ENCODE measurements around the gene GPR17. TPM values are rescaled to one million over a fixed set of nuclear protein-coding genes. Genes with fewer than 3 reads are reported as not detected.

The GPR17 gene
- total and polyA plus RNA-seq, 12 donors, result 0.22 to 16.5 (median 0.46) TPM; not detected in 4

DNA sequence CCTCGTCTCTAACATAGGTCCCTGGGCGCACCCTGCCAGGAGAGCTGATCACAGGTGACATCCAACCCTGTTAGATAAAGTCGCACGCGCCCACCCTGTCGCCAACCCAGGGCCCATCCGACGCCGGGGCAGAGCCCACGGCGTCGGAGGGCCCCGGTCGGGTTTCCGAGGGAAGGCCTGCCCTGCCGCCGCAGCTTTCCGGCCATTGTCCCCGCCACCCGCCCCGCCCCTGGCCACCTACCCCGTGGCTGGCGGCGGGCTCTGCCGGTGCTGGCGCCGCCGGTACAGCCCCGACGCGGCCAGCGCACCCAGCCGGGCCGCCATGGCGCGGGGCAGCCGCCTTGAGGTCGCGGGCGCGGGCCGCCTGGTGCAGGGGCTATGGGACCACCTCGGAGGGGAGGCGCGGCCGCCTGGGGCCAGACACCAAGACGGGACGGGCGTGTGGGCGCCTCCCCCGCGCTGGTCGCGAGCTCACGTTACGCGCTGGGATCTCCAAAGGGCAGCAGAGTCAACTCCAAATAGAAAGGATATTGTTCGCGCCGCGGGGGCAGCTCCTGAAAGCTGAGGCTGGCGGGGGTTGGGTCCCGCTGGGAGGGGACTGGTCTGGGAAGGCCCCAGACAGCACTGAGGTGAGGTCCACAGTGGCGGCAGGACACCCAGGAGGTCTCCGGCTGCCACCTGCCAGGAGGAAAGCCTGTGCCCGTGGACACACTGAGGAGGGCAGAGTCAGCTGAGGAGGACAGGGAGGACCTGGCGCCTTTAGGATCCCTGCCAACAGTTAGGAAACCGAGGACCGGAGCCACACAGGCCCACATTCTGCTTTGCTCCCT, 18.3 kb downstream of the GPR17 start:
- peaks cover 0 to 15% (median 0%) of the 10 kb centered on the region in 9 donors for H3K36me3 ChIP-seq
- ATAC-seq, result peak; percentile 9 to 63 (median 32)
- 8 to 16% methylated on average over 66 to 69 of the region's 69 CpGs for WGBS, 2 donors
- TF ChIP-seq, protein P1, sequence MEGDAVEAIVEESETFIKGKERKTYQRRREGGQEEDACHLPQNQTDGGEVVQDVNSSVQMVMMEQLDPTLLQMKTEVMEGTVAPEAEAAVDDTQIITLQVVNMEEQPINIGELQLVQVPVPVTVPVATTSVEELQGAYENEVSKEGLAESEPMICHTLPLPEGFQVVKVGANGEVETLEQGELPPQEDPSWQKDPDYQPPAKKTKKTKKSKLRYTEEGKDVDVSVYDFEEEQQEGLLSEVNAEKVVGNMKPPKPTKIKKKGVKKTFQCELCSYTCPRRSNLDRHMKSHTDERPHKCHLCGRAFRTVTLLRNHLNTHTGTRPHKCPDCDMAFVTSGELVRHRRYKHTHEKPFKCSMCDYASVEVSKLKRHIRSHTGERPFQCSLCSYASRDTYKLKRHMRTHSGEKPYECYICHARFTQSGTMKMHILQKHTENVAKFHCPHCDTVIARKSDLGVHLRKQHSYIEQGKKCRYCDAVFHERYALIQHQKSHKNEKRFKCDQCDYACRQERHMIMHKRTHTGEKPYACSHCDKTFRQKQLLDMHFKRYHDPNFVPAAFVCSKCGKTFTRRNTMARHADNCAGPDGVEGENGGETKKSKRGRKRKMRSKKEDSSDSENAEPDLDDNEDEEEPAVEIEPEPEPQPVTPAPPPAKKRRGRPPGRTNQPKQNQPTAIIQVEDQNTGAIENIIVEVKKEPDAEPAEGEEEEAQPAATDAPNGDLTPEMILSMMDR (IDR thresholded peaks at IDR 0.05), result no peak
- DNase-seq, result peak; percentile 53 to 63
- H3K9me3 ChIP-seq, result peaks cover 0 to 9% (median 0%) of the 10 kb centered on the region in 11 donors
- intact Hi-C loops (cut with DNase I), result no loop called here
- peaks cover 0 to 35% (median 0%) of the 10 kb centered on the region in 7 donors for H3K27me3 ChIP-seq
- H3K4me1 ChIP-seq, result peaks cover 51 to 97% (median 86%) of the 10 kb centered on the region in 9 donors
- H3K27ac ChIP-seq, result peak overlapping the region; percentile 77 to 96 (median 88)
- peak overlapping the region in 9 of 10 donors; percentile 28 to 55 (median 40) for H3K4me3 ChIP-seq

DNA sequence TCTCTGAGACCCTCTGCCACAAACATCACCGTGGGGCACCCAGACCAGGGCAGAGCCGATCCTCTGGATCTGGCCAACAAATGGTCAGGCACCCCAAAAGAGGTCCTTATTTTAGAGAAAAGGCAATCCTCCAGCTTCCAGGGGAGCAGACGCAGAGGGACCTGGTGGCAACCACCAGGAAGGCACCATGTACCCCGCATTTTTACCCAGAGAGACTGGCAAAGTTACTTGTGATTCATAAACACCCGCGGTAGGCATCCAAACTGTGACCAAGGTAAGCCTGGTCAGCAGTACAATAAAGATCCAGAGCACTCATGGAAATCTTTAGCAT, 18.9 kb downstream of the GPR17 start:
- peaks cover 47 to 97% (median 86%) of the 10 kb centered on the region in 9 donors for H3K4me1 ChIP-seq
- peaks cover 0 to 15% (median 0%) of the 10 kb centered on the region in 9 donors for H3K36me3 ChIP-seq
- intact Hi-C loops (cut with DNase I), result no loop called here
- ATAC-seq, result no peak
- peak overlapping the region in 9 of 10 donors; percentile 28 to 55 (median 40) for H3K4me3 ChIP-seq
- DNase-seq, result no peak
- TF ChIP-seq, protein P1 (IDR thresholded peaks at IDR 0.05), result no peak
- peak overlapping the region; percentile 77 to 96 (median 88) for H3K27ac ChIP-seq
- WGBS, 2 donors, result 64 to 71% methylated on average over 6 of the region's 6 CpGs
- H3K27me3 ChIP-seq, result peaks cover 0 to 35% (median 0%) of the 10 kb centered on the region in 7 donors
- H3K9me3 ChIP-seq, result peaks cover 0 to 9% (median 0%) of the 10 kb centered on the region in 11 donors

DNA sequence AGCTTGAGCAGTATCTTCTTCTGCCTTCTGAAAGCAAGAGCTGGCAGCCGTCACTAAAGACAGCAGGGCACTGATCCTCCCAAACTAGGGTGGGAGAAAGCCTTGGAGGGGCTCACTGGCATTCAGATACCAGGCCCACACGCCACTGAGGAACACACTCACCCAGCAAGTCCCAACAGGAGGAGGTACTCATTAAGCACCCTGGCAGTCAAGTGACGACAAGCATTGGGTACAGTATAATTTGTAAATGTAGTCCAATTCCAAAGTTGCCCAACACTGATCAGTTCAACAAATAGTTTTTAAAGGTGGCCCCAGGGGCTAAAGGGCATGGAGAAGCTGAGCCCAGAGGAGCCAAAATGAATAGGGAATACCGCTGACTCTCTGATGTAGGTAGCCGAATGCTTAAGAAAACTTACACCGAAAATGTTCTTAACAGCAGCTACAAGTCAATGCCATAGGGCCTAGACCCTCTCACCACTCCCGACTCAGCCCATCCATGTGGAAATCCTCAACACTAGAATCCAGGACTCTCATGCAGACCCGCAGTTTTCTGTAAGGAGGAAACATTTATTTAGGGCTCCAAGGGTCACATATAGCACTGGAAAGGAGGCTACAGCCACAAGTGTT, 19.4 kb downstream of the GPR17 start:
- ATAC-seq, result no peak
- H3K36me3 ChIP-seq, result peaks cover 0 to 16% (median 0%) of the 10 kb centered on the region in 9 donors
- peaks cover 0 to 35% (median 0%) of the 10 kb centered on the region in 7 donors for H3K27me3 ChIP-seq
- H3K4me3 ChIP-seq, result peak overlapping the region in 5 of 10 donors; percentile 40 to 55 (median 46)
- DNase-seq, result no peak
- H3K9me3 ChIP-seq, result peaks cover 0 to 9% (median 0%) of the 10 kb centered on the region in 11 donors
- H3K4me1 ChIP-seq, result peaks cover 46 to 96% (median 84%) of the 10 kb centered on the region in 9 donors
- peak overlapping the region; percentile 77 to 96 (median 88) for H3K27ac ChIP-seq
- TF ChIP-seq, protein P1 (IDR thresholded peaks at IDR 0.05), result no peak
- intact Hi-C loops (cut with DNase I), result no loop called here
- WGBS, 2 donors, result 68 to 72% methylated on average over 8 of the region's 8 CpGs

DNA sequence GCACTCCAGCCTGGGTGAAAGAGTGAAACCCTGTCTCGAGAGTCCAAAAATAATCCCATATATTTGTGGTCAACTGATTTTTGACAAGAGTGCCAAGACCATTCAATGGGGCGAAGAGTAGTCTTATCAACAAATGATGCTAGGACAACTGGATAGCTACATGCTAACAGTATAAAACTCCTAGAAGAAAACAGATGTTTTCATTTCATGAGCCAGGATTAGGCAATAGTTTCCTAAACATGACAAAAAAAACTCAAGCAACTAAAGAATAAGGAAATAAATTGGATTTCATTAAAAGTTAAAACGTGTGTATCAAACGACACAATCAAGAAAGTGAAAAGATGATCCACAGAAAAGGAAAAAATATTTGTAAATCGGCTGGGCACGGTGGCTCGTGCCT, 23.1 kb downstream of the GPR17 start:
- ATAC-seq (no peak), DNase-seq (no peak)
- peak overlapping the region in 3 of 10 donors; percentile 9 to 22 (median 14) for H3K27ac ChIP-seq
- peaks cover 0 to 29% (median 0%) of the 10 kb centered on the region in 7 donors for H3K27me3 ChIP-seq
- intact Hi-C loops (cut with DNase I), result no loop called here
- peaks cover 23 to 97% (median 88%) of the 10 kb centered on the region in 9 donors for H3K4me1 ChIP-seq
- H3K4me3 ChIP-seq, result no peak overlapping the region
- WGBS, 2 donors, result 63 to 67% methylated on average over 7 of the region's 7 CpGs
- TF ChIP-seq, protein P1 (IDR thresholded peaks at IDR 0.05), result no peak
- peaks cover 0 to 12% (median 0%) of the 10 kb centered on the region in 9 donors for H3K36me3 ChIP-seq
- H3K9me3 ChIP-seq, result peaks cover 0 to 9% (median 0%) of the 10 kb centered on the region in 11 donors
